Vagina (tissue), 2 donors: Measurements from ENCODE around the gene STARD3. TPM values are rescaled to one million over a fixed set of nuclear protein-coding genes. Genes with fewer than 3 reads are reported as not detected.

Experiments
- DNase-seq, 2 donors: peaks; one replicate each; pipeline ENCODE4 v3.0.0-alpha.2; 2017; ENCODE audit errors: extremely low spot score in 2 of 2
- H3K27ac ChIP-seq: fragments of 200-600 bp; sonication (generic); one replicate; pipeline ENCODE4 v1.5.1; 2019
- H3K27me3 ChIP-seq: fragments of 200-600 bp; sonication (generic); one replicate; pipeline ENCODE4 v1.5.1; 2019
- H3K36me3 ChIP-seq, 2 donors: fragments of 200-600 bp; sonication (generic); one replicate each; pipeline ENCODE4 v1.5.1; 2017 to 2019
- H3K4me1 ChIP-seq: fragments of 200-600 bp; sonication (generic); one replicate; pipeline ENCODE4 v1.5.1; 2019
- H3K4me3 ChIP-seq, 2 donors: fragments of 200-600 bp; sonication (generic); 1 replicate in 1 of 2; 2 replicates in 1 of 2; pipeline ENCODE4 v1.5.1; 2016 to 2019
- H3K9me3 ChIP-seq: fragments of 200-600 bp; sonication (generic); one replicate; pipeline ENCODE4 v1.5.1; 2019
- CTCF ChIP-seq, 3 experiments: fragments of 450-650 bp in 2 of 3; fragments of 200-600 bp in 1 of 3; sonication (generic) in 1 of 3; IDR thresholded peaks; one replicate each; pipeline ENCODE4 v1.5.1; 2017 to 2019; ENCODE audit warnings: antibody characterized with exemption in 3 of 3, mild to moderate bottlenecking in 2 of 3, moderate library complexity in 2 of 3
- POLR2A ChIP-seq, 2 donors: fragments of 450-650 bp; IDR thresholded peaks; one replicate each; pipeline ENCODE4 v1.6.1; 2017; ENCODE audit warnings: antibody characterized with exemption in 2 of 2, mild to moderate bottlenecking in 2 of 2, moderate library complexity in 2 of 2
- POLR2AphosphoS5 ChIP-seq, 2 donors: sonication (generic); formaldehyde crosslinking; IDR thresholded peaks; one replicate each; pipeline ENCODE4 v1.9.0; 2017; ENCODE audit warnings: antibody characterized with exemption in 2 of 2, mild to moderate bottlenecking in 2 of 2, low read depth in 1 of 2; ENCODE audit not compliant: insufficient read depth in 1 of 2
- intact Hi-C: fragments of 100-400 bp; cut with DNase I; formaldehyde crosslinking; loops from one replicate; pipeline ENCODE4 v1.15.1; 2023
- total RNA-seq: library from RNA; depleted of rRNA; stranded (reverse); fragments of >200 nt; gene quantifications from one replicate; pipeline ENCODE4 v1.2.3, GENCODE V29; 2016

The STARD3 gene
- total RNA-seq, 1 donor from 2014 or later = 148 TPM

- intact Hi-C loops = no loop called here
- H3K27me3 ChIP-seq = no peaks in the 10 kb centered on the region
- no peaks in the 10 kb centered on the region for H3K9me3 ChIP-seq
- peaks cover 38% of the 10 kb centered on the region for H3K4me1 ChIP-seq
- TF ChIP-seq POLR2A (IDR thresholded peaks at IDR 0.05) (no peak), POLR2AphosphoS5 (IDR thresholded peaks at IDR 0.05; ENCODE audit: insufficient read depth in 1 of 2, low read depth in 1 of 2) (no peak), CTCF (IDR thresholded peaks at IDR 0.05) (no peak)
- no peak overlapping the region for H3K4me3 ChIP-seq
- H3K27ac ChIP-seq = no peak overlapping the region
- no peak for DNase-seq
- peaks cover 0 to 4% of the 10 kb centered on the region in 2 donors for H3K36me3 ChIP-seq
Observed at GRCh38 chr17:39675390-39676082, 38.6 kb downstream of the STARD3 start.

GRCh38 chr17:39676198-39676819, 39.4 kb downstream of the STARD3 start:
- Histone ChIP-seq H3K4me3 (no peak overlapping the region), H3K9me3 (no peaks in the 10 kb centered on the region), H3K36me3 (peaks cover 0 to 4% of the 10 kb centered on the region in 2 donors), H3K27ac (no peak overlapping the region), H3K27me3 (no peaks in the 10 kb centered on the region), H3K4me1 (peaks cover 37% of the 10 kb centered on the region)
- no peak for TF ChIP-seq CTCF (IDR thresholded peaks at IDR 0.05)
- TF ChIP-seq POLR2AphosphoS5 (IDR thresholded peaks at IDR 0.05; ENCODE audit: insufficient read depth in 1 of 2, low read depth in 1 of 2) = no peak
- no peak for TF ChIP-seq POLR2A (IDR thresholded peaks at IDR 0.05)
- intact Hi-C loops = no loop called here
- no peak for DNase-seq

GRCh38 chr17:39677072-39677471, 40.1 kb downstream of the STARD3 start:
- H3K27ac ChIP-seq = no peak overlapping the region
- H3K27me3 ChIP-seq = no peaks in the 10 kb centered on the region
- intact Hi-C loops = no loop called here
- H3K9me3 ChIP-seq = no peaks in the 10 kb centered on the region
- H3K4me1 ChIP-seq = peaks cover 30% of the 10 kb centered on the region
- H3K36me3 ChIP-seq = peaks cover 0 to 4% of the 10 kb centered on the region in 2 donors
- DNase-seq = no peak
- TF ChIP-seq CTCF (IDR thresholded peaks at IDR 0.05) (no peak), POLR2A (IDR thresholded peaks at IDR 0.05) (no peak), POLR2AphosphoS5 (IDR thresholded peaks at IDR 0.05; ENCODE audit: insufficient read depth in 1 of 2, low read depth in 1 of 2) (no peak)
- no peak overlapping the region for H3K4me3 ChIP-seq

GRCh38 chr17:39677542-39678339, 40.8 kb downstream of the STARD3 start:
- Histone ChIP-seq H3K27ac (no peak overlapping the region), H3K4me3 (no peak overlapping the region), H3K9me3 (no peaks in the 10 kb centered on the region), H3K36me3 (peaks cover 0 to 4% of the 10 kb centered on the region in 2 donors), H3K4me1 (peaks cover 26% of the 10 kb centered on the region), H3K27me3 (no peaks in the 10 kb centered on the region)
- DNase-seq = no peak
- intact Hi-C loops = no loop called here
- no peak for TF ChIP-seq POLR2AphosphoS5 (IDR thresholded peaks at IDR 0.05; ENCODE audit: insufficient read depth in 1 of 2, low read depth in 1 of 2)

GRCh38 chr17:39678340-39679116, 41.6 kb downstream of the STARD3 start:
- peaks cover 26% of the 10 kb centered on the region for H3K4me1 ChIP-seq
- intact Hi-C loops = no loop called here
- no peak overlapping the region for H3K4me3 ChIP-seq
- H3K27me3 ChIP-seq = no peaks in the 10 kb centered on the region
- DNase-seq = no peak
- no peaks in the 10 kb centered on the region for H3K9me3 ChIP-seq
- H3K27ac ChIP-seq = no peak overlapping the region
- H3K36me3 ChIP-seq = peaks cover 0 to 4% of the 10 kb centered on the region in 2 donors
- TF ChIP-seq POLR2A (IDR thresholded peaks at IDR 0.05) (no peak), POLR2AphosphoS5 (IDR thresholded peaks at IDR 0.05; ENCODE audit: insufficient read depth in 1 of 2, low read depth in 1 of 2) (no peak), CTCF (IDR thresholded peaks at IDR 0.05) (no peak)
